Smooth muscle cell (in vitro differentiated cells): ENCODE data around the gene SGK1. TPM values are rescaled to one million over a fixed set of nuclear protein-coding genes. Genes with fewer than 3 reads are reported as not detected.

Experiments
- DNase-seq: peaks from one replicate; lab custom pipeline; 2025; ENCODE audit not compliant: unreplicated experiment; lab: John Stamatoyannopoulos, UW
- H2AFZ ChIP-seq: fragments of 200-600 bp; sonication (generic); 2 replicates; pipeline ENCODE4 v1.6.0; 2016; ENCODE audit warnings: antibody characterized with exemption, low read depth, mild to moderate bottlenecking
- H3F3A ChIP-seq: fragments of 200-600 bp; sonication (generic); 2 replicates; pipeline ENCODE4 v1.6.0; 2017; ENCODE audit warnings: antibody characterized with exemption, low read depth
- H3K27ac ChIP-seq: fragments of 200-600 bp; sonication (generic); 2 replicates; pipeline ENCODE4 v1.5.1; 2016; ENCODE audit warnings: low read depth, mild to moderate bottlenecking
- H3K27me3 ChIP-seq: fragments of 200-600 bp; sonication (generic); 2 replicates; pipeline ENCODE4 v1.6.1; 2016; ENCODE audit warnings: low read depth, mild to moderate bottlenecking
- H3K36me3 ChIP-seq: fragments of 200-600 bp; sonication (generic); 2 replicates; pipeline ENCODE4 v1.5.1; 2016; ENCODE audit warnings: low read depth
- H3K4me1 ChIP-seq: fragments of 200-600 bp; sonication (generic); 2 replicates; pipeline ENCODE4 v1.5.1; 2016; ENCODE audit warnings: low read depth
- H3K4me2 ChIP-seq: fragments of 200-600 bp; sonication (generic); 2 replicates; pipeline ENCODE4 v1.6.0; 2016; ENCODE audit warnings: mild to moderate bottlenecking
- H3K4me3 ChIP-seq: fragments of 200-600 bp; sonication (generic); 2 replicates; pipeline ENCODE4 v1.5.1; 2016; ENCODE audit warnings: mild to moderate bottlenecking
- H3K79me2 ChIP-seq: fragments of 200-600 bp; sonication (generic); 2 replicates; pipeline ENCODE4 v1.6.0; 2016; ENCODE audit warnings: low read depth, mild to moderate bottlenecking
- H3K9ac ChIP-seq: fragments of 200-600 bp; sonication (generic); 2 replicates; pipeline ENCODE4 v1.6.0; 2016; ENCODE audit warnings: low read depth
- H3K9me3 ChIP-seq: fragments of 200-600 bp; sonication (generic); replicated peaks from 2 replicates; pipeline ENCODE4 v1.5.1; 2016; ENCODE audit warnings: low read depth
- H4K20me1 ChIP-seq: fragments of 200-600 bp; sonication (generic); 2 replicates; pipeline ENCODE4 v1.6.0; 2016; ENCODE audit warnings: low read depth
- WGBS: methylation state at CpG from one replicate; pipeline ENCODE4 v1.1.7; 2016; ENCODE audit warnings: low lambda C conversion rate; 5-methylcytosine and 5-hydroxymethylcytosine counted together
- polyA plus RNA-seq: library from polyadenylated mRNA; unstranded; fragments of >200 nt; fragmentation: Nextera tagmentation; extraction: Ambion mirVana; gene quantifications from 2 replicates; pipeline ENCODE4 v1.2.1, GENCODE V29; 2016
- total RNA-seq: library from RNA; depleted of rRNA; stranded (reverse); fragments of >200 nt; gene quantifications from 2 replicates; pipeline ENCODE4 v1.2.3, GENCODE V29; 2014
- TF ChIP-seq, protein P1 (sequence below): fragments of 200-600 bp; sonication (generic); IDR thresholded peaks from 2 replicates; pipeline ENCODE4 v1.5.1; 2017; ENCODE audit warnings: borderline replicate concordance, mild to moderate bottlenecking, antibody characterized with exemption; ENCODE audit not compliant: insufficient read depth, poor library complexity, severe bottlenecking

The SGK1 gene
- total and polyA plus RNA-seq, 2 experiments from 2014 or later = 18.9 to 109 TPM

DNA sequence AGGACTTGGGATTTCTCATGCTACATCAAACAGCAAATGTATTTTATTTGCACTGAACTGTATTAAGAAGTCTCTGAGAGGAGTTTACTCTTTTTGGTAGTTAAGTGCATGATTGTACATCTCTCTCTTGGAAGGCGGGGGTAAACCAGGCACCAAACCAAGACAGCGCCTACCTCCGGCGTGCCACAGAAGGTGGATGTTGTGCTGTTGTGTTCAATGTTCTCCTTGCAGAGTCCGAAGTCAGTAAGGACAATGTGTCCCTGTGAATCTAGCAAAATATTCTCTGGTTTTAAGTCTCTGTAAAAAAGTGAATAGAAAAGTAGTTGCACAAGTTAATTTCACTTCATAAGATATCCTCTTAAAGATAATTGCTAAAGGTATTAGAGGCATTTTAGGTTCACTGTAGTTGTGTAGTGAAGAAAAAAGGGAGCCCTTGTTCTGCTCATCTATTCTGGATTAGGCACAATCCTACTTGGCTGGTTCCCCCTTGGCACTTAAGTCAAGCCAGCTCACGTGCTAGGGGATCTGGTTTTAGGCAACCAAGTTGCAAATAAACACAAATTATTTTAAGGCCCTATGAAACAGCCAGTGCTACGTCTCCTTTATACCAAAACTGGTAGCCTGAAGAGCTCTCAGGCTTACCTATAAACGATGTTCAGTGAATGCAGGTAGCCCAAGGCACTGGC lies 145.7 kb downstream of the SGK1 start:
- DNase-seq = no peak
- Histone ChIP-seq H3K4me1 (peaks cover 10% of the 10 kb centered on the region), H3F3A (peaks cover under 1% of the 10 kb centered on the region), H3K9me3 (no peaks in the 10 kb centered on the region), H2AFZ (no peak overlapping the region), H3K79me2 (peaks cover 12% of the 10 kb centered on the region), H3K27me3 (no peaks in the 10 kb centered on the region), H3K4me3 (peak overlapping the region; percentile 70), H3K9ac (no peak overlapping the region), H4K20me1 (peaks cover 41% of the 10 kb centered on the region), H3K36me3 (no peaks in the 10 kb centered on the region), H3K4me2 (peak overlapping the region; percentile 88), H3K27ac (no peak overlapping the region)
- TF ChIP-seq, protein P1, sequence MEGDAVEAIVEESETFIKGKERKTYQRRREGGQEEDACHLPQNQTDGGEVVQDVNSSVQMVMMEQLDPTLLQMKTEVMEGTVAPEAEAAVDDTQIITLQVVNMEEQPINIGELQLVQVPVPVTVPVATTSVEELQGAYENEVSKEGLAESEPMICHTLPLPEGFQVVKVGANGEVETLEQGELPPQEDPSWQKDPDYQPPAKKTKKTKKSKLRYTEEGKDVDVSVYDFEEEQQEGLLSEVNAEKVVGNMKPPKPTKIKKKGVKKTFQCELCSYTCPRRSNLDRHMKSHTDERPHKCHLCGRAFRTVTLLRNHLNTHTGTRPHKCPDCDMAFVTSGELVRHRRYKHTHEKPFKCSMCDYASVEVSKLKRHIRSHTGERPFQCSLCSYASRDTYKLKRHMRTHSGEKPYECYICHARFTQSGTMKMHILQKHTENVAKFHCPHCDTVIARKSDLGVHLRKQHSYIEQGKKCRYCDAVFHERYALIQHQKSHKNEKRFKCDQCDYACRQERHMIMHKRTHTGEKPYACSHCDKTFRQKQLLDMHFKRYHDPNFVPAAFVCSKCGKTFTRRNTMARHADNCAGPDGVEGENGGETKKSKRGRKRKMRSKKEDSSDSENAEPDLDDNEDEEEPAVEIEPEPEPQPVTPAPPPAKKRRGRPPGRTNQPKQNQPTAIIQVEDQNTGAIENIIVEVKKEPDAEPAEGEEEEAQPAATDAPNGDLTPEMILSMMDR = no peak
- WGBS = 84% methylated on average over 8 of the region's 8 CpGs

DNA sequence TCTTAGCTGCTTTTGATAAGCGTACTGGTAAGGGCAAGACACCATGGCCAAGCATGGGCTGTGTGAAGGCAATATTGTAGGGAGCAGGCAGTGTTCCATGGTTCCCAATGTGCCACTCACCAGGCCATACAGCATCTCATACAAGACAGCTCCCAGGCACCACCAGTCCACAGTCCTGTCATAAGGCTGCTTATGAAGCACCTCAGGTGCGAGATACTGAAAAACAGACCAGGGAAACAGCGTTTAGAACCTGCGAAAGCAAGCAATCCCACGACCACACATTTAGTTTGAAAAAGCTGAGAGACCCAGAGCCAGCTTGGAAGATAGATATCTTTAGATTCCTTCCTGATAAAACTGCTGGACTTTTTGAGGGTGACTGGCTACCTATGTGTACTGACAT lies 146.4 kb downstream of the SGK1 start:
- H3K79me2 ChIP-seq = peaks cover 12% of the 10 kb centered on the region
- H3K4me1 ChIP-seq = peaks cover 9% of the 10 kb centered on the region
- H3F3A ChIP-seq = no peaks in the 10 kb centered on the region
- WGBS = 80% methylated on average over 5 of the region's 5 CpGs
- H2AFZ ChIP-seq = no peak overlapping the region
- H4K20me1 ChIP-seq = peaks cover 41% of the 10 kb centered on the region
- no peak overlapping the region for H3K27ac ChIP-seq
- H3K4me2 ChIP-seq = peak overlapping the region; percentile 88
- H3K9me3 ChIP-seq = no peaks in the 10 kb centered on the region
- no peak overlapping the region for H3K9ac ChIP-seq
- TF ChIP-seq, protein P1 = no peak
- H3K36me3 ChIP-seq = no peaks in the 10 kb centered on the region
- peak overlapping the region; percentile 70 for H3K4me3 ChIP-seq
- no peak for DNase-seq
- no peaks in the 10 kb centered on the region for H3K27me3 ChIP-seq

DNA sequence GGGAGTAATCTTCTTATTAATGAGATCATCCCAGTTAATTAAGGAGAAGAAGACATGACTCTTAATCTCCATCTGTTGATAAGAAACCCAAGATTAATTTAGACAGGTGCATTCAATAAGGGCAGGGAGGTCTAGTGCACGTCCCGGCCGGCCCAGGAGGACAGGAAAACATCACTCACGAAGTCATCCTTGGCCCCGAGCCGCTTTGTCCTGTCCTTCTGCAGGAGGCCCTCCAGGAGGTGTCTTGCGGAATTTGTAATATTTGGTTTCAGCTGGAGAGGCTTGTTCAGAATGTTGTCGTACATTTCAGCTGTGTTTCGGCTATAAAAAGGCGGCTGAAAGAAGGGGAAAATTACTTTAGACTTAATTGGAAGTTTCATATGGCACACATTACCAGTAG lies 147.1 kb downstream of the SGK1 start:
- DNase-seq = no peak
- no peaks in the 10 kb centered on the region for H3K27me3 ChIP-seq
- H3K79me2 ChIP-seq = peaks cover 12% of the 10 kb centered on the region
- whole genome bisulfite sequencing = 77% methylated on average over 10 of the region's 10 CpGs
- peaks cover 41% of the 10 kb centered on the region for H4K20me1 ChIP-seq
- peak overlapping the region; percentile 24 for H3K4me3 ChIP-seq
- H3K27ac ChIP-seq = no peak overlapping the region
- TF ChIP-seq, protein P1 = no peak
- no peak overlapping the region for H3K9ac ChIP-seq
- H2AFZ ChIP-seq = no peak overlapping the region
- H3F3A ChIP-seq = no peaks in the 10 kb centered on the region
- no peaks in the 10 kb centered on the region for H3K36me3 ChIP-seq
- peaks cover 2% of the 10 kb centered on the region for H3K4me1 ChIP-seq
- H3K9me3 ChIP-seq = no peaks in the 10 kb centered on the region
- peak overlapping the region; percentile 78 for H3K4me2 ChIP-seq
